ENCODE data around the gene C11orf58. TPM values are rescaled to one million over a fixed set of nuclear protein-coding genes. Genes with fewer than 3 reads are reported as not detected.
A peak's percentile ranks its signal among the peaks of the same experiment; 100 is the strongest.

The C11orf58 gene
- total and polyA plus RNA-seq, 5 donors from 2014 or later: 154 to 168 (median 164) TPM

DNA sequence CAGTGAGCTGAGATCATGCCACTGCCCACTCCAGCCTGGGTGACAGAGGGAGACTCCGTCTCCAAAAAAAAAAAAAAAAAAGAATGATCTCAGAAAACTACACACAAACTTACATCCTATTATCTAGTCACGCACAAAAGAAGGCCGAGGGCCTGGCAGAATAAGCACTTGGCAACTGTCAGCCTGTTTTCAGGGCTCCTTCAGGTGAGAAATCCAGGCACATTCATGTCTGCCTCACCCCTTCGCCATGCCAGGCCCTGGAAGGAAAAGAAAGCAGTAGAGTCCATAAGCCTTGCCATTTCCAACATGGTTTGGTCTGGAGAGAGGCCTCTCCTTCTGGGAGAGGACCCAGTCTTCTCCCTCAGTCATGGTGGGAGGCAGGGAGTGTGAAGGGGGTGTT is 30.9 kb downstream of the C11orf58 start:
- H3K9me3 ChIP-seq (ENCODE audit: control insufficient read depth in 2 of 2, low read length in 2 of 2): no peaks in the 10 kb centered on the region
- no peaks in the 10 kb centered on the region for H3K4me1 Mint-ChIP-seq
- peaks cover 6% of the 10 kb centered on the region for H3K27me3 Mint-ChIP-seq
- H3K4me3 ChIP-seq (ENCODE audit: low read depth, low read length): no peak overlapping the region
- H3K27ac Mint-ChIP-seq: peak overlapping the region in 1 of 3 donors; percentile 48
- no peaks in the 10 kb centered on the region for H3K4me1 ChIP-seq (ENCODE audit: control insufficient read depth, insufficient read depth, low read length, poor library complexity, severe bottlenecking)
- no peak overlapping the region for H3K4me3 Mint-ChIP-seq
- peaks cover 0 to 1% (median 0%) of the 10 kb centered on the region in 7 donors for H3K9me3 Mint-ChIP-seq
- H3K27me3 ChIP-seq (ENCODE audit: control insufficient read depth, insufficient read depth, low read length): no peaks in the 10 kb centered on the region
- no peaks in the 10 kb centered on the region for H3K36me3 ChIP-seq (ENCODE audit: control insufficient read depth, insufficient read depth, low read length)
- ATAC-seq (ENCODE audit: low read depth in 2 of 2) (no peak), DNase-seq (no peak)
- no peaks in the 10 kb centered on the region for H3K36me3 Mint-ChIP-seq
- no peak overlapping the region for H3K27ac ChIP-seq (ENCODE audit: insufficient read depth, low read length, poor library complexity, severe bottlenecking)

DNA sequence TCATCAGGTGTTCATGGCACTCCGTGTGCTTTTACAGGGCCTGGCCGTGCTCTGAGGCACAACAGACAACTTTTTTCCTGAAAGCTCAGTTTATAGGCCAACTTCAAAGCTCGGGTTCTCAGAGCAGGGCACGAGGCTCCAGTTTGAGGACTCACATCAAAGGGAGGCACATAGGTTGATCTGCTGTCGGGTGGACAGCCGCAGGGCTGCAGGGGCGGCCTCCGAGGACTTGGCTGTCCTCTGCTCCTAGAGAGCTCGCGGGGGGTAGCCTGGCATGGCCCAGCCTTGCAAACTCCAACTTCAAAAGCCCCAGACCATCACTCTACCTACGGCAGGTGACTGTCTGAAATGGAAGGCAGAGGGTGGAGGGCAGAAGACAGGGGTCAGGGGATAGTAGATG is 31.6 kb downstream of the C11orf58 start:
- H3K9me3 ChIP-seq (ENCODE audit: control insufficient read depth in 2 of 2, low read length in 2 of 2): no peaks in the 10 kb centered on the region
- H3K36me3 ChIP-seq (ENCODE audit: control insufficient read depth, insufficient read depth, low read length): no peaks in the 10 kb centered on the region
- H3K36me3 Mint-ChIP-seq: no peaks in the 10 kb centered on the region
- no peak for ATAC-seq (ENCODE audit: low read depth in 2 of 2)
- H3K27me3 Mint-ChIP-seq: peaks cover 6% of the 10 kb centered on the region
- H3K9me3 Mint-ChIP-seq: peaks cover 0 to 1% (median 0%) of the 10 kb centered on the region in 7 donors
- H3K4me1 Mint-ChIP-seq: no peaks in the 10 kb centered on the region
- no peak overlapping the region for H3K27ac ChIP-seq (ENCODE audit: insufficient read depth, low read length, poor library complexity, severe bottlenecking)
- DNase-seq: no peak
- H3K4me3 Mint-ChIP-seq: no peak overlapping the region
- H3K4me1 ChIP-seq (ENCODE audit: control insufficient read depth, insufficient read depth, low read length, poor library complexity, severe bottlenecking): no peaks in the 10 kb centered on the region
- no peak overlapping the region for H3K4me3 ChIP-seq (ENCODE audit: low read depth, low read length)
- no peaks in the 10 kb centered on the region for H3K27me3 ChIP-seq (ENCODE audit: control insufficient read depth, insufficient read depth, low read length)
- H3K27ac Mint-ChIP-seq: no peak overlapping the region

DNA sequence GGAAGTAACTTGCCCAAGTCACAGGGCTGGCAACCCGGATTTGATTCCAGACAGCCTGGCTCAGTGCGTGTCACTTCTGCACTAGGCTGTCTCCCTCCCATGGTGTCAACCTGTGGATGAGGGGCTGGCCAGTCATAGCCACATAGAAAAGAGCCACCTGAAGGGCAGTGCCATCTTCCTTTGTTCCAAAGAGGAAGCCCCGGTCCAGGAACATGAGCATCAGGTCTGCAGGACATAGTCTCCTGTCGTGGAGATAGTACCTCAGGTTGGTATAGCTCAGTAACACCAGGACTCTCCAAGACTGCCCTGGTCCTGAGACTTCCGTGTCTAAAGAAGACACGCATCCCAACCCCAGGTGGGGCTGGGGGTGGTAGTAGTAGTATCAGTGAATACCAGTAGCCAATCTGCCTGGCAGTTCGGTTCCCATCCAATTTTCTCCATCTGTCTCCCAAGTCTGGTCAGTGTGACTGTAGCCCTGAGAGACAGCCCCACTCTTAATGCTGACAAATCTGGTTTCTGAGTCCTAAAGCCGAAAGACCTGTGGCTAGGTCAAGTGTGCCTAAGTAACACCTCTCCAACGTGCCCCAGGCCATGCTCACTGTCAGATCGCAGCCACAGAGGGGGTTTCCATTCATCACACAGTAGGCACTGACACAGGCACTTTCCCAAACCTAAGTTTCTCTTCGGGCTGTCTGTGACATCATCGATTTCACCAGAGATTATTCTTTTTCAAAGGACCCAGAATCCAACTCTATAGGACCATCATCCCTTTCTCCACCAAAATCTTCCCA is 33.1 kb downstream of the C11orf58 start:
- H3K36me3 ChIP-seq (ENCODE audit: control insufficient read depth, insufficient read depth, low read length): no peaks in the 10 kb centered on the region
- Mint-ChIP-seq H3K36me3 (no peaks in the 10 kb centered on the region), H3K27me3 (no peaks in the 10 kb centered on the region), H3K4me1 (no peaks in the 10 kb centered on the region), H3K9me3 (peaks cover 0 to 1% (median 0%) of the 10 kb centered on the region in 7 donors), H3K27ac (no peak overlapping the region), H3K4me3 (no peak overlapping the region)
- H3K27me3 ChIP-seq (ENCODE audit: control insufficient read depth, insufficient read depth, low read length): no peaks in the 10 kb centered on the region
- DNase-seq: no peak
- no peak for ATAC-seq (ENCODE audit: low read depth in 2 of 2)
- H3K4me1 ChIP-seq (ENCODE audit: control insufficient read depth, insufficient read depth, low read length, poor library complexity, severe bottlenecking): no peaks in the 10 kb centered on the region
- no peak overlapping the region for H3K4me3 ChIP-seq (ENCODE audit: low read depth, low read length)
- no peaks in the 10 kb centered on the region for H3K9me3 ChIP-seq (ENCODE audit: control insufficient read depth in 2 of 2, low read length in 2 of 2)
- H3K27ac ChIP-seq (ENCODE audit: insufficient read depth, low read length, poor library complexity, severe bottlenecking): no peak overlapping the region

DNA sequence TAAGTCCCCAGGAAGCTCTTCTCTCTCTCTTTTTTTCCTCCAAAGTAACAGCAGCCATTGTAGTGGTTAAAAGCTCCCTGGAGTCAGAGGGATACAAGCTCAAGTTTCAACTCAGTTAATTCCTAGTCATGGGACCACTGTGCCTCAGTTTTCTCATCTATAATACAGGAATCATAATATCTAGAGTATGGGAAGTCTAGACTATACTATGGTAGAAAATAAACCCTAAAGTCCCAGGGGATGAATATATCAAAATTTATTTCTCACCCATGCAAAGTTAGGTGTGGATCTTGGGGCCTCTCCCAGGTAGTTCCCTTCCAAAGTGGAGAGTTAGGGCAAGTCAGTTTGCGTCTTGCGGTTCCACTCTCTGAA is 33.7 kb downstream of the C11orf58 start:
- no peaks in the 10 kb centered on the region for H3K36me3 ChIP-seq (ENCODE audit: control insufficient read depth, insufficient read depth, low read length)
- H3K4me3 ChIP-seq (ENCODE audit: low read depth, low read length): no peak overlapping the region
- H3K27me3 ChIP-seq (ENCODE audit: control insufficient read depth, insufficient read depth, low read length): no peaks in the 10 kb centered on the region
- no peaks in the 10 kb centered on the region for H3K9me3 ChIP-seq (ENCODE audit: control insufficient read depth in 2 of 2, low read length in 2 of 2)
- H3K36me3 Mint-ChIP-seq: no peaks in the 10 kb centered on the region
- no peaks in the 10 kb centered on the region for H3K4me1 ChIP-seq (ENCODE audit: control insufficient read depth, insufficient read depth, low read length, poor library complexity, severe bottlenecking)
- no peak for ATAC-seq (ENCODE audit: low read depth in 2 of 2)
- no peak overlapping the region for H3K4me3 Mint-ChIP-seq
- H3K27me3 Mint-ChIP-seq: no peaks in the 10 kb centered on the region
- H3K27ac Mint-ChIP-seq: no peak overlapping the region
- DNase-seq: no peak
- no peaks in the 10 kb centered on the region for H3K4me1 Mint-ChIP-seq
- no peak overlapping the region for H3K27ac ChIP-seq (ENCODE audit: insufficient read depth, low read length, poor library complexity, severe bottlenecking)
- peaks cover 0 to 1% (median 0%) of the 10 kb centered on the region in 7 donors for H3K9me3 Mint-ChIP-seq

DNA sequence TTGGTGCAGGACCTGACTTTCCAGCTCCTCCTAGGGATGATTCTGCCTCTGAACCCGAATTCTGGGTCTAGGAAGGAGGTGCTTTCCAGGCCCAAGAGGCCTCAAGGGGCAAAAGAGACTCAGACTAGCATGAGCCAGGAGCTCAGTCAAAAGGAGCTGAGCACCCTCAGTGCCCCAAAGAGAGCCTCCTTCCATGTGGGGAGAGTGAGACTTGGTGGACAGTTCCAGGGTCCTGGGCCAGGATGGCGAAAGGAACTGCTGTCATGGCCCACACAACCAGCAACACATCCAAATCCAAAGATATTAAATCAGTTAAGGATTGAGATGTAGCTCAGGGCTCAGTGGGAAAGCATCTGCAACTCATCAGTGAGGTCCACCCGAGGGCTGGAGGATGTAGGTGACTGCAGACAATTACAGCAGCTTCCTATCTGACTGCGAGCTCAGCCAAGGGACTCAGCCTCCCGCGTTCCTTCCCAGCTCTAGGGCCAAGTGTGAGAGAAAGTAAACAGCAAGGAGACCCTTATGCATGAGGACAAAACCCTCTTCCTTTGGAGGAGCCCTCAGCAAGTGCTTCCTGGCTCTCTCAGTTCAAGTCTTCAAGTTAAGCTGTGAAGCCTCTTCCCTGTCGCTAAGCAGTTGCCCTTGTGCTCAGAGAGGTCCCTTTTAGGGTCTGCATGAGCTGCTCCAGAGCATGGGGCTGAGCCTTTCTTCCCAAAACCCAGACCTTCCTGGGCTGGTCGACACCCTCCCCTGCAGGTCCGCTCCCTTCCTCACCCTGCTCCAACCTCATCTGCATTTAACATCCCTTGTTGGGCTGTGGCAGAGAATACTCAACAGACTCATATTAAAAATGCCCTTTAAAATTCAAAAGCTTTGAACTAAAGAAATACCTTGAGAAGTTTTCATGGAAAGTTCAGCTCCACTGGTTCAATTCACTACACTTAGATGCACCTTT is 35.8 kb downstream of the C11orf58 start:
- DNase-seq: no peak
- Mint-ChIP-seq H3K4me1 (no peaks in the 10 kb centered on the region), H3K36me3 (no peaks in the 10 kb centered on the region), H3K27ac (no peak overlapping the region), H3K27me3 (no peaks in the 10 kb centered on the region), H3K4me3 (no peak overlapping the region), H3K9me3 (peaks cover 0 to 1% (median 0%) of the 10 kb centered on the region in 7 donors)
- no peak overlapping the region for H3K4me3 ChIP-seq (ENCODE audit: low read depth, low read length)
- H3K9me3 ChIP-seq (ENCODE audit: control insufficient read depth in 2 of 2, low read length in 2 of 2): no peaks in the 10 kb centered on the region
- no peak for ATAC-seq (ENCODE audit: low read depth in 2 of 2)
- no peak overlapping the region for H3K27ac ChIP-seq (ENCODE audit: insufficient read depth, low read length, poor library complexity, severe bottlenecking)
- H3K36me3 ChIP-seq (ENCODE audit: control insufficient read depth, insufficient read depth, low read length): no peaks in the 10 kb centered on the region
- no peaks in the 10 kb centered on the region for H3K27me3 ChIP-seq (ENCODE audit: control insufficient read depth, insufficient read depth, low read length)
- no peaks in the 10 kb centered on the region for H3K4me1 ChIP-seq (ENCODE audit: control insufficient read depth, insufficient read depth, low read length, poor library complexity, severe bottlenecking)

DNA sequence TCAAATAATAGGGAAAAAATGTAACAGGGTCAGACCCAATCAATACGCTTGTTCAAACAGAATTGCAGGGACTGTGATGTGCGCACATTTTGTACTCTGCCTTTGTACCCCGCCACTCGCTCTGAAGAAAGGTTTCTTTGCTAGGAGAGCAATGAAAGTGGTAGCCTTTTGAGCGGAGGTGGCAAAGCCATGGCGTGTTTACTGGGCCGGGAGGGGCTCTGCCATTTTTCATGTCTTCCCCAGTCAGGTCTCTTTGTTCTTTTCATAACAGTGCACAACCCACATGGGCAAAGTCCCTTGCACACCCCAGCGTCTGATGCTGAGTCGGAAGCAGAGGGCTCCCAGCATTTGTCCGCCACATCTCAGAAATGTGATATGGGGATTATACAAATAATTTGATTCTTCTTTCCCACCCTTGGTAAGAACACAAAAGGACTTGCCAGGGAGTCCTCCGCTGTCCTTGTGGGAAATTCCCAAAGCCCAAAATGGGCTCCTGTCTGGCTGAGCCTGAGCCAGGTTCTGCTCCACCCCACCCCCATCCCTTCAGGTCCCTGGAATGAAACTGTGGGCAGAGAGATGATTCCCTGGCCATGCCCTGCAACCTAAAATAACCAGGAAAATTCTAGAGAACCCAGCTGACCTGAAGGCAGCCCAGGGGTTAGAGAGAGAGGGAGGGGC is 36.6 kb downstream of the C11orf58 start:
- Histone ChIP-seq H3K27ac (ENCODE audit: insufficient read depth, low read length, poor library complexity, severe bottlenecking) (no peak overlapping the region), H3K36me3 (ENCODE audit: control insufficient read depth, insufficient read depth, low read length) (no peaks in the 10 kb centered on the region), H3K9me3 (ENCODE audit: control insufficient read depth in 2 of 2, low read length in 2 of 2) (no peaks in the 10 kb centered on the region), H3K4me3 (ENCODE audit: low read depth, low read length) (no peak overlapping the region), H3K27me3 (ENCODE audit: control insufficient read depth, insufficient read depth, low read length) (no peaks in the 10 kb centered on the region), H3K4me1 (ENCODE audit: control insufficient read depth, insufficient read depth, low read length, poor library complexity, severe bottlenecking) (no peaks in the 10 kb centered on the region)
- DNase-seq: no peak
- Mint-ChIP-seq H3K4me3 (no peak overlapping the region), H3K36me3 (no peaks in the 10 kb centered on the region), H3K9me3 (peaks cover 0 to 3% (median 0%) of the 10 kb centered on the region in 7 donors), H3K27ac (no peak overlapping the region), H3K27me3 (no peaks in the 10 kb centered on the region), H3K4me1 (no peaks in the 10 kb centered on the region)
- ATAC-seq (ENCODE audit: low read depth in 2 of 2): no peak

DNA sequence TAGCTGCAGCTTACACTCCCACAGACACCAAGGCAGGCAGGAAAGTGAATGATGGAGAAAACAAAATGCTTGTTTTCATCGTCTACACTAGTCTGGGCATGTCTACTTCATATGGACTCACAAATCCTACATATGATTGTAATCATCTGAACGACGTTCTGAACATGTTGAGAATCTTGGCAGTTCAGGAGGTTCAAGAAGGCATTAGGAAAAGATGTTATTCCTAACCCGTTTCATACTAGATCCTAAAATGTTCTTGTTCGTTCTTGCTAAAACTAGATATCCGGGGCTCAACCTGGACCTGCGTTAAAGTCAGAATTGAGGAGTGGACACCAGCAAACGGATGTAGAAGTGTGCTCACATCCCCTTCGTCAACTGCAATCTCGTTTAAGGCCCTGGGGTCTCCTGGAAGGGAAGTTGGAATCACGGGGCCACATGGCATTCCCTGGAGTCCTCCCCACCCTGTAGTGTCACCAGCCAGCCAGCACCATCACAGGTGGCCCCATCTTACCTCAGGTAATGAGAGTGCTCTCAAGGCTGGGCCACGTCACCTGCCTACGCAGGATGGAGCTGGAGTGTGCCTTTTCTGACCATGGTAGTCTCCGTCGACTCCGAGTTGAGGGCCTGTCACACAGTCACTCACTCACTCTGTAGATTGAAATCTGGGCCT is 37.3 kb downstream of the C11orf58 start:
- H3K27ac Mint-ChIP-seq: no peak overlapping the region
- no peak overlapping the region for H3K27ac ChIP-seq (ENCODE audit: insufficient read depth, low read length, poor library complexity, severe bottlenecking)
- H3K27me3 ChIP-seq (ENCODE audit: control insufficient read depth, insufficient read depth, low read length): no peaks in the 10 kb centered on the region
- no peaks in the 10 kb centered on the region for H3K36me3 Mint-ChIP-seq
- no peak overlapping the region for H3K4me3 ChIP-seq (ENCODE audit: low read depth, low read length)
- ATAC-seq (ENCODE audit: low read depth in 2 of 2) (no peak), DNase-seq (no peak)
- no peaks in the 10 kb centered on the region for H3K4me1 Mint-ChIP-seq
- peaks cover 0 to 3% (median 0%) of the 10 kb centered on the region in 7 donors for H3K9me3 Mint-ChIP-seq
- H3K27me3 Mint-ChIP-seq: no peaks in the 10 kb centered on the region
- H3K9me3 ChIP-seq (ENCODE audit: control insufficient read depth in 2 of 2, low read length in 2 of 2): no peaks in the 10 kb centered on the region
- no peaks in the 10 kb centered on the region for H3K36me3 ChIP-seq (ENCODE audit: control insufficient read depth, insufficient read depth, low read length)
- H3K4me3 Mint-ChIP-seq: no peak overlapping the region
- no peaks in the 10 kb centered on the region for H3K4me1 ChIP-seq (ENCODE audit: control insufficient read depth, insufficient read depth, low read length, poor library complexity, severe bottlenecking)
